Measurements from ENCODE around the gene LAMB2.
A peak's percentile ranks its signal among the peaks of the same experiment; 100 is the strongest.

LAMB2 gene

GRCh38 chr3:49132437-49133225 lies at the start of gene LAMB2:
TSS of gene LAMB2 (minus strand) at chr3:49133050. CDS start at chr3:49132867, 183 bp downstream.
- Histone ChIP-seq H3K4me3 (peak within 1 kb of the TSS; percentile 43 to 64 (median 58)), H3K27ac (peak within 1 kb of the TSS; percentile 20 to 92 (median 84))

- no peak overlapping the region for H3K4me3 ChIP-seq
- H3K27ac ChIP-seq, result no peak overlapping the region
Measured at GRCh38 chr3:49181351-49181750, 48.5 kb upstream of the LAMB2 start.

- H3K27ac ChIP-seq, result no peak overlapping the region
- no peak overlapping the region for H3K4me3 ChIP-seq
Measured at GRCh38 chr3:49180116-49180515, 47.3 kb upstream of the LAMB2 start.

GRCh38 chr3:49177073-49177472 lies 44.2 kb upstream of the LAMB2 start:
- Histone ChIP-seq H3K27ac (no peak overlapping the region), H3K4me3 (no peak overlapping the region)

- H3K4me3 ChIP-seq, result no peak overlapping the region
- no peak overlapping the region for H3K27ac ChIP-seq
Measured at GRCh38 chr3:49175530-49175929, 42.7 kb upstream of the LAMB2 start.

- Histone ChIP-seq H3K27ac (peak overlapping the region in 3 of 21 experiments; percentile 19 to 87 (median 85)), H3K4me3 (no peak overlapping the region)
Measured at GRCh38 chr3:49174397-49174985, 41.6 kb upstream of the LAMB2 start.

GRCh38 chr3:49173792-49174170 lies 40.9 kb upstream of the LAMB2 start:
- no peak overlapping the region for H3K4me3 ChIP-seq
- H3K27ac ChIP-seq, result peak overlapping the region in 7 of 21 experiments; percentile 19 to 87 (median 83)

GRCh38 chr3:49173116-49173791 lies 40.4 kb upstream of the LAMB2 start:
- Histone ChIP-seq H3K27ac (peak overlapping the region in 15 of 21 experiments; percentile 7 to 87 (median 82)), H3K4me3 (peak overlapping the region in 4 of 7 experiments; percentile 58 to 77 (median 65))

- Histone ChIP-seq H3K4me3 (peak overlapping the region; percentile 58 to 77 (median 65)), H3K27ac (peak overlapping the region in 17 of 21 experiments; percentile 74 to 87 (median 83))
Measured at GRCh38 chr3:49172551-49173041, 39.7 kb upstream of the LAMB2 start.

GRCh38 chr3:49171775-49172500 lies 39.1 kb upstream of the LAMB2 start:
- H3K4me3 ChIP-seq, result peak overlapping the region; percentile 58 to 77 (median 65)
- peak overlapping the region in 20 of 21 experiments; percentile 64 to 87 (median 82) for H3K27ac ChIP-seq

- H3K4me3 ChIP-seq, result peak within 1 kb of the TSS; percentile 58 to 77 (median 65)
- peak within 1 kb of the TSS; percentile 19 to 87 (median 82) for H3K27ac ChIP-seq
Measured at GRCh38 chr3:49171119-49171774, 38.4 kb upstream of the LAMB2 start, which contains the start of gene KLHDC8B. TSS of gene KLHDC8B (plus strand) at chr3:49171598. CDS start at chr3:49172770, 1,172 bp downstream.

- peak overlapping the region; percentile 58 to 77 (median 65) for H3K4me3 ChIP-seq
Measured at GRCh38 chr3:49170744-49171118, 37.9 kb upstream of the LAMB2 start.

GRCh38 chr3:49166752-49167556 lies 34.1 kb upstream of the LAMB2 start:
- Histone ChIP-seq H3K4me3 (peak overlapping the region in 3 of 7 experiments; percentile 84 to 97 (median 93)), H3K27ac (peak overlapping the region in 6 of 21 experiments; percentile 87 to 94 (median 90))

More at GRCh38 chr3:49170744-49171118, 37.9 kb upstream of the LAMB2 start:
- peak overlapping the region; percentile 19 to 87 (median 82) for H3K27ac ChIP-seq

- Histone ChIP-seq H3K4me3 (peak within 1 kb of the TSS; percentile 69 to 97 (median 86)), H3K27ac (peak within 1 kb of the TSS; percentile 62 to 97 (median 91))
Measured at GRCh38 chr3:49165771-49166751, 33.2 kb upstream of the LAMB2 start, which contains the start of gene CCDC71. TSS of gene CCDC71 (minus strand) at chr3:49166331. CDS start at chr3:49164208, 2,123 bp downstream.

GRCh38 chr3:49164983-49165720 lies 32.3 kb upstream of the LAMB2 start:
- Histone ChIP-seq H3K27ac (peak overlapping the region in 19 of 21 experiments; percentile 80 to 97 (median 92)), H3K4me3 (peak overlapping the region; percentile 69 to 97 (median 86))

GRCh38 chr3:49163609-49164008 lies 30.8 kb upstream of the LAMB2 start:
- Histone ChIP-seq H3K4me3 (no peak overlapping the region), H3K27ac (no peak overlapping the region)

Measured in skin epidermis (tissue), 12 donors.